Cardiac muscle cell (in vitro differentiated cells and primary cell): ENCODE measurements around the gene RAP1GAP. TPM values are rescaled to one million over a fixed set of nuclear protein-coding genes. Genes with fewer than 3 reads are reported as not detected.

Source experiments
- DNase-seq, 2 donors: peaks; one replicate each; pipeline versions ENCODE4 v3.0.0 to v3.0.0-alpha.2; 2010 to 2017; ENCODE audit warnings: low read depth in 1 of 2, low spot score in 1 of 2
- H3K27ac ChIP-seq: fragments of 200-600 bp; sonication (generic); 2 replicates; pipeline ENCODE4 v1.5.1; 2016
- H3K27me3 ChIP-seq: fragments of 200-600 bp; sonication (generic); 2 replicates; pipeline ENCODE4 v1.6.0; 2016; ENCODE audit warnings: control low read depth
- H3K36me3 ChIP-seq: fragments of 200-600 bp; sonication (generic); 2 replicates; pipeline ENCODE4 v1.5.1; 2016; ENCODE audit warnings: control low read depth
- H3K4me1 ChIP-seq: fragments of 200-600 bp; sonication (generic); 2 replicates; pipeline ENCODE4 v1.8.1; 2017; ENCODE audit warnings: low read depth, mild to moderate bottlenecking, mixed run types
- H3K4me3 ChIP-seq: fragments of 200-600 bp; sonication (generic); 2 replicates; pipeline ENCODE4 v1.5.1; 2016; ENCODE audit warnings: mild to moderate bottlenecking
- H3K9me3 ChIP-seq: fragments of 200-600 bp; sonication (generic); 2 replicates; pipeline ENCODE4 v1.5.1; 2017; ENCODE audit warnings: low read depth, mild to moderate bottlenecking, control low read depth
- polyA plus RNA-seq: library from polyadenylated mRNA; unstranded; fragments of >200 nt; fragmentation: Nextera tagmentation; extraction: Ambion mirVana; gene quantifications from 2 replicates; pipeline ENCODE4 v1.2.1, GENCODE V29; 2016
- total RNA-seq: library from RNA; depleted of rRNA; stranded (reverse); fragments of >200 nt; gene quantifications from 2 replicates; pipeline ENCODE4 v1.2.3, GENCODE V29; 2016
- TF ChIP-seq, protein P1 (sequence below): IDR thresholded peaks from 2 replicates; pipeline ENCODE4 v1.5.1; 2012; ENCODE audit warnings: low read depth, mild to moderate bottlenecking, low read length

The RAP1GAP gene
- total and polyA plus RNA-seq, 2 experiments from 2014 or later, result 5.8 to 7.4 TPM

- Histone ChIP-seq H3K27me3 (no peaks in the 10 kb centered on the region), H3K4me3 (no peak overlapping the region), H3K27ac (no peak overlapping the region), H3K9me3 (no peaks in the 10 kb centered on the region), H3K36me3 (no peaks in the 10 kb centered on the region), H3K4me1 (peaks cover 10% of the 10 kb centered on the region)
- DNase-seq, result no peak
- TF ChIP-seq, protein P1, sequence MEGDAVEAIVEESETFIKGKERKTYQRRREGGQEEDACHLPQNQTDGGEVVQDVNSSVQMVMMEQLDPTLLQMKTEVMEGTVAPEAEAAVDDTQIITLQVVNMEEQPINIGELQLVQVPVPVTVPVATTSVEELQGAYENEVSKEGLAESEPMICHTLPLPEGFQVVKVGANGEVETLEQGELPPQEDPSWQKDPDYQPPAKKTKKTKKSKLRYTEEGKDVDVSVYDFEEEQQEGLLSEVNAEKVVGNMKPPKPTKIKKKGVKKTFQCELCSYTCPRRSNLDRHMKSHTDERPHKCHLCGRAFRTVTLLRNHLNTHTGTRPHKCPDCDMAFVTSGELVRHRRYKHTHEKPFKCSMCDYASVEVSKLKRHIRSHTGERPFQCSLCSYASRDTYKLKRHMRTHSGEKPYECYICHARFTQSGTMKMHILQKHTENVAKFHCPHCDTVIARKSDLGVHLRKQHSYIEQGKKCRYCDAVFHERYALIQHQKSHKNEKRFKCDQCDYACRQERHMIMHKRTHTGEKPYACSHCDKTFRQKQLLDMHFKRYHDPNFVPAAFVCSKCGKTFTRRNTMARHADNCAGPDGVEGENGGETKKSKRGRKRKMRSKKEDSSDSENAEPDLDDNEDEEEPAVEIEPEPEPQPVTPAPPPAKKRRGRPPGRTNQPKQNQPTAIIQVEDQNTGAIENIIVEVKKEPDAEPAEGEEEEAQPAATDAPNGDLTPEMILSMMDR, result no peak
Observed at GRCh38 chr1:21617126-21617738, 51.9 kb downstream of the RAP1GAP start.

- Histone ChIP-seq H3K36me3 (no peaks in the 10 kb centered on the region), H3K27ac (no peak overlapping the region), H3K4me3 (no peak overlapping the region), H3K4me1 (peaks cover 10% of the 10 kb centered on the region), H3K27me3 (no peaks in the 10 kb centered on the region), H3K9me3 (no peaks in the 10 kb centered on the region)
- DNase-seq, result no peak
- TF ChIP-seq, protein P1, result no peak
Observed at GRCh38 chr1:21616372-21616771, 52.8 kb downstream of the RAP1GAP start.

DNA sequence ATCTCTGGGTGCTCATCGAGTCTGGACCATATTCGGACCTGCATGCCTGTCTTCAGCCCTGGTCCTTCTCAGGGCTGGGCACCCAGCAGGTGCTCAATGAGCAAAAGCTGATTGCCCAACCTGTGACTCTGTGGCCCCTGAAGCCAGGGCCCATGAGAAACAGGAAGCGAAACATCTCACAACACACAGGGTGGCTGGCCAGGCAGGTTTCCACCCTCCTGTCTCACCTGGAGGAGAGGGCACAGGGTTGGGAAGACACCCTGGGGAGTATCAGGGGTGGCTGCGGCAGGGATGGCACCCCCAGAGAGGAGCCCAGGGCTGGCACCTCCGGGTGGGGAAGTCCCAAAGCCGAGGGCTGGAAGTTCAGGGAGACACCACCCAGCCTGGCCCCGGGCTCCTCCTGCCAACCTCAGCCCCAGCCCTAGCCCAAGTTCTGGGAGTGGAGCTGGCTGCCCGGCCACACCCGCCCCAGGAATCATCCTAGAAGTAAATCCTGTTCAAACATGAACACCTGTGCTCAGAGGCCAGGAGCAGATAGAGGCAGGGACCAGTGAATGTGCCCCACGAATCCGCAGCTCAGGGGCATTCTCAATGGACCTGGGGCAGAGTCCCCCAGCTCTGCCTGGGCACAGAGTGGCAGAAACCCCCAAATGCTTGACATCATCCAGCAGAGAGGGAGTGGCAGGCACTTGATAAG lies 54.6 kb downstream of the RAP1GAP start:
- Histone ChIP-seq H3K36me3 (no peaks in the 10 kb centered on the region), H3K9me3 (no peaks in the 10 kb centered on the region), H3K27me3 (no peaks in the 10 kb centered on the region), H3K4me3 (no peak overlapping the region), H3K4me1 (peaks cover 9% of the 10 kb centered on the region), H3K27ac (no peak overlapping the region)
- DNase-seq, result no peak
- TF ChIP-seq, protein P1, result no peak

DNA sequence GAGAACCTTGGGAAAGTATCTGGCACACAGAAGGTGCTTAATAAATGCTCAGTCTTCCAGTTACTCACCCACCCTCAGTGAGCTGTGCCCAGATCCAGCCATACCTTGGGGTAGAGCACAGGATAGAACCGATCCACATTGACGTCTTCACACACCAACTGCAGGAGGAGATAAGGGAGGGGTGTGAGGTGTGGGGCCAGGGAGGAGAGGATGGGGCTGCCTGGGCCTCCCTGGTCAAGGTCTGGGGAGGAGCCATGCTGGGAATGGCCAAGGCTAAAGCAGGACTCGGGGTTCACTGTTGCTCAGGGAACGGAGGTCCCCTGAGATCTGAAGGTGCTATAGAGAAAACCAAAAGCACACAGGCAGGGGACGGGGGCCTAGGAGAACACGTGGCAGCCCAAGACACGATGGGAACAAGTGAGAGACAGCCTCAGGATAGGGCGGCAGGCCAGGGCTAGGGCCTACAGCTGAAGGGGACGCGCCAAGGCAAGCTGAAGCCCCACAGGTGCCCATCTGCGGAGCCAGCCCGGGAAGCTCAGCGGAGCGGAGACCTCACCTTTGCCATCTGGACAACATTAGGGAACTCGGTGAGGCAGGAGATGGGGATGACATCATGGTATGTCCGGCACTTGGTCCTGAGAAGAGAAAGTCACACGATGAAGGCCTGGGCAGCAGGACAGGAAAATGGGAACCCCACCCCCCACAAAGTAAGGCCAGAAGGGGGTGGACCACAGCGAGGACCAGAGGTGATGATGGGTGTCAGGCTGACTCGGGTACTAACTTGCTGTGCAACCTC lies 55.9 kb downstream of the RAP1GAP start:
- no peaks in the 10 kb centered on the region for H3K36me3 ChIP-seq
- no peak overlapping the region for H3K27ac ChIP-seq
- H3K27me3 ChIP-seq, result no peaks in the 10 kb centered on the region
- H3K9me3 ChIP-seq, result no peaks in the 10 kb centered on the region
- TF ChIP-seq, protein P1, result no peak
- no peak overlapping the region for H3K4me3 ChIP-seq
- no peak for DNase-seq
- peaks cover 3% of the 10 kb centered on the region for H3K4me1 ChIP-seq

DNA sequence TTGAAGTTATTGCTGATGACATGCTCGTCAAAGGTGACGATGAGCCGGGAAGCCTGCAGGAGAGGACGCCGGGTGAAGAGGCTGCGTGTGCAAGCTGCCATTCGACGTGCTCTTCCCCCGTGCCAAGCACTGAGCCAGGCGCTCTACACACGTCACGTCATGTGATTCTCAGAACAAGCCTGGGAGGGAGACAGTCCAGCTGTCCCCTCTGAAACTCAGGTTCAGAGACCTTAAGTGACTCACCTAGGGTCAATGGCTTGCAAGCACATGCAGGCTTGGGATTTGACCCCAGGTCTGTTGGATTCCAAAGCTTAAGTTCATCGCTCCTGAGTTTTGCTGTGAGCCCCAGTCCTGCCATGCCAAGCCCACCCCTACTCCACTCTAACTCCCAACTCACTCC lies 57.1 kb downstream of the RAP1GAP start:
- H3K36me3 ChIP-seq, result no peaks in the 10 kb centered on the region

More for the DNA sequence above, 57.1 kb downstream of the RAP1GAP start:
- no peaks in the 10 kb centered on the region for H3K27me3 ChIP-seq
- TF ChIP-seq, protein P1, result no peak
- no peak overlapping the region for H3K27ac ChIP-seq
- no peak for DNase-seq
- no peak overlapping the region for H3K4me3 ChIP-seq
- H3K4me1 ChIP-seq, result peaks cover 3% of the 10 kb centered on the region
- no peaks in the 10 kb centered on the region for H3K9me3 ChIP-seq
